ENCODE data around the gene PGBD5.

The PGBD5 gene

DNA sequence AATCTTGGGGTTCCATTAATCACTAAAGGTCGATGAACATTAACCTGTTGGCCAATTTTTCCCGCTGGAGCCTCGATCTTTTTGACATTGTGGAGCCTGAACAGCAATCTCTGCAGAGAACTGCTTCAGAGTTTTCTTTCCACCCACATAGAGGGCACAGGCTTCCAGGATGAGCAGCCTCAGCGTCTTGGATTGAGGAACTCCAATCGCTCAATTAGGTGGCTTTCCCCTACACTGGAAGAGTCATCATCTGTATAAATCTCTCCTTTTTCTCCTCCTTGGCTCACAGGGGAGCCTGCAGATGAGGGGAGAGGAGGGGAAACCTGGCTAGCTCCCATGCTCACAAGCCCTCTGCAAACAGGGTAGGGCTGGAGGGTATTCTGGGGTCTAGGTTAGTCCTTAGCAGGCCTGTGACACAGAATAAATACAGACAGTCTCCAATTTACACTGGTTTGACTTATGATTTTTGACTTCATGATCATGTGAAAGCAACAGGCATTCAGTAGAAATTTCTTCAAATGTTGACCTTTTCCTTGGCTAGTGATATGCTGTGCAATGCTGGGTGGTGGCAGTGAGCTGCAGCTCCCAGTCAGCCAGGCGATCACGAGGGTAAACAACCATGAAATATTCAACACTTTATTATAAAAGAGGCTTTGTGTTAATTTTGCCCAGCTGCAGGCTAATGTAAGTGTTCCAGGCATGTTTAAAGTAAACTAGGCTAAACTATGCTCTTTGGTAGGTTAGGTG, 80.8 kb downstream of the PGBD5 start:
- DNase-seq: no peak

DNA sequence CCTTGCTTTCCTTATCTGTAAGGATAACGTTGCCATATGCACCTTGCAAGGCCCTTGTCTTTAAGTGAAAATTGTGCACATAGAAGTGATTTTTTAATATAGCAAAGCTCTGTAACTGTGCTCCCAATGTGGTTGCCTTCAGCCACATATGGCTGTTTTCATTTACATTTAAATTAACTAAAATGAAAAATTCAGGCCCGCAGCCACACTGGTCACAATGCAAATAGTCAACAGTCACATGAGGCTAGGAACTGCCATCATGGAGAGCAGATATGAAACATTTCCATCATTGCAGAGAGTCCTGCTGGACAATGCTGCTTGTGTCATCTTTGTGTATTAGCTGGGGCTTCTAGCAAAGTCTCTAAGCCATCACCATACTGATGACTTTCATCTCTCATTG, 83.4 kb downstream of the PGBD5 start:
- DNase-seq: no peak

DNA sequence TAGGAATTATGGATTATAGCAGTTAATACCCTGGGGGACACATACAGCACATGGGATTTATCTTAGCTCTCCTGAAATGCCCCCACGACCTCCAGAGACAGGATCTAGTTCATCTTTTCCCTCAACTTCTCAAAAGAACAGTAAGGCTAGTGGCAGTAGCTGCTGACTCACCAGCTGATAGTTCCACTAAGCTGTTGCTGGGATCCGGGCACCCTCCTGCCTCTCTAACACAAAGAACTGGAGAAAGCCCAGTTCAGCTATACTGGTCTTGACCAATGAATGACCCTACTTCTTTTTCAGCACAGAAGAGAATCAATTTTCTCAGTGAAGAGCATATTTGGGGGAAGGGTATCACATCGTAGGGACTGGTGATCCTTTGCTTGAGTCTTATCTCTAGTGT, 84.1 kb downstream of the PGBD5 start:
- DNase-seq: no peak

DNA sequence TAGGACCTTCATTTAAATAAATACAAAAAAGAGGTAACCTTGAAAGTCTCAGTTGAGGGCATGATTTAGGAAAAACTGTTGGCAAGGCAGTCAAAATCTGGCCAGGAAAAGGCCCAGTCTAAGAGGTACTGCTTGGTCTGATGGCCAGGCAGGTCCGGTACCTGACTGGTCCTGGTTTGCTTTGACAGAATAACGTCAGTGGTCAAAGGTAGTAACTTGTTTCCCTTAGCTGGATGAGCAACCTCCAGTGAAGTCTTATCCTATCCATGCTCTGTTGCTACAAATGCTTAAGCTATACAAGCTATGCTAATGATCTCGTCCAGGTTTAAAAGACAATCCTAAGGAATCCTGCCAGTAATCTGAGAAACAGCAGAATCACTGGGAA, 85.0 kb downstream of the PGBD5 start:
- DNase-seq: no peak

DNA sequence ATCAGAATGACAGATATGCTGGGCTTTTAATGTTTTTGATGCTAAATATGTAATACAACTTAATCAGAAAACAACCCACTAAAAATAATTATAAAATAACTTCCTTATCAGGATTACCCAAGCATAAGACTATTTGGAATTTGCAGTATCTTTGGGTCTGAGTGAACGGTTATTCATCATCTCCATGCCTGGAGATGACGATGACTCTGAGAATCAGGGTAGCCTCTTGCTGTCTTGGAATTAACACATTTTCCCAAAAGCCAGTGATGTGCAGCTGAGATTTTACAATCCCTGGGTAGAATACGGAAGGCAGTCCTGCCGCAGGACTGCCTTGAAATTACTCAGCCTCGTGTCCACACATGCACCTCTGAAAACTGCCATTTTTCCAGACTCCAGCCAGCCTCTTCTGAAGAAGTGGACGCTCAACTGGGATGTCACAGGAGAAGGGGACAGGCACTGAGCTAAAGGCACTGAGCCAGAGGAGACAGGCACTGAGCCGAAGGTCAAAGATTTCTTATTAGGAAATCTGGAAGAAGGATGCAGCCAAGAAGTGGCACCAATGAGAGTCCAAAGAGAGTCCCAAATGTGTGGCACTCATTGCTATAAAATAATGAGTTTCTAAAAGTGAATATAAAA, 85.5 kb downstream of the PGBD5 start:
- no peak for DNase-seq

DNA sequence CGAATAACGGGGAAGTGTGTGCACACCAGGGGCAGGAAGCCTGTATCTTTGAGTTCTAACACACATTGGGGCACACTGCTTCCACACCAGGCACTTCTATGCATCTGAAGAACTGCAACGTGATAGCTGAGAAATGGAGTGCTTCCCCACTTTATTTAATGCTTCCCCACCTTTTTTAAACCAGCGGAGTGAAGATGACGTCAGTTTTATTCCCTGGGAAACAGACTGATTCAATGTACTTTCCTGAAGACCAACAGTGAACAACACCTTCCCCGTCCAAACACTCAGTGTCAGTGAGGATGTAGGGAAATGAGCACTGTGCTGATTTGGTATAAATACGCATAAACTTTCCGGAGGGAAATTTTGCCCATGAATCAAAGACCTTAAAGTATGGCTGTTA, 87.1 kb downstream of the PGBD5 start:
- no peak for DNase-seq

DNA sequence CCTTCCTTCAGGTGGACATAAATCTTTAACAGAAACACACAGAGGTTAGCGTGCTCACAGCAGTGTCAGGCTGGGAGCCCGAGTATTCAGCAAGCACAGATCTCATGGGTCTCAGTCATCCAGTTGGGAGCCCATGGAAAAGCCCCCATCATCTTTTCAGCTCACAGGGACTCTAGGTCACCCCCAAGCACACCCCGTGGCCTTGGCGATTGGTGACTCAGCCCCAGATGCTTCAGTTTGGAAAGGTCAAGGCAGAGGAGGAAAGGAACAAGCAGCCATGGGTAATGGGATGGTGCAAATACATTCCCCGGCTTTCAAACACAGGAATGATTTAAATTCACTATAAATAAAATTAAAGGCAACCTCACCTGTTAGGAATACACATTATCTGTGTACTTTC, 88.9 kb downstream of the PGBD5 start:
- DNase-seq: no peak

DNA sequence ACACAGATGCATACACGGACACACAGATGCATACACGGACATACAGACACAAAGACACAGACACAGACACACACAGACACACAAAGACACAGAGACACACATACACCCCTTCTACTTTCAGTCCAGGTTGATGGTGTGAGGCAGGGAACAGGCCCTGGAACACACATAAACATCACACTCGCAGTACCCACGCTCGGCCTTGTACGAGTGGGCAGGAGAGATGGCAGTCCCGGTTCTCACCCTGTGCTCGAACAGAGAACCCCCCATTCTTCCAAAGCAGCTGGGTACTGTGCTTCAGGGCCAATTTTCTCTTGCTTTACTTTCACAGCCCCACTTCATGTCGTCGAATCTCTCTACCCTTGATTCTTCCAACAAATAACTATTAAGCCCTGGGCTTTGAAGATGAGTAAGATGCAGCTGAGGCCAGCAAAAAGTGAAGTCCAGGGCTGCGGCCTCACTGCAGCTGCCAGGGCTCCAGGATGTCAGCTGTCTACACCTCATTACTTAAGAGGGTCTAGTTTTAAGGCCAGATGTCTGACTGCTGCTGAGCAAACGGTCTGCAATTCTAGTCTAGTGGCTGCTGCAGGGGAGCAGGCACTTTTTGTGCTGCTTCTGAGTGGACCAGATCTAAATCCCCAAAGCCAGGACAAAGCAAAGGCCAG, 90.1 kb downstream of the PGBD5 start:
- DNase-seq: peak; percentile 67

DNA sequence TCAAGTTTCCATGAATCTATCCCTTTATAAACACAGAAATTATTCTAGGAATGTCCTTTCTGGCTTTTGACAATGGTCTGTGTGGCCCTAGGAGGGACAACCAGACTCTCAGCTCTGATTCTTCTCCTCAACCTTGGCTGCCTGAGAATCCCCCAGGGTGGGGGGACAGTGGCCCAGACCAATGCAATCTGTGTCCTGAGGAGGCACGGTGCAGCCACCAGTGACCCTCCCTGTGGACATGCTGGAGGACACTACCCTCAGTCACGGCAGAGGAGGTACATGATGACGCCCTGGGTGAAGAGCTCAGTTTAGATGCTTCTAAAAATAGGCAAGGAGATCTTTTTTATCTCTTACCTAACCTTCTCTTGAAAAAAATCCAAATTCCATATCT, 91.7 kb downstream of the PGBD5 start:
- no peak for DNase-seq

DNA sequence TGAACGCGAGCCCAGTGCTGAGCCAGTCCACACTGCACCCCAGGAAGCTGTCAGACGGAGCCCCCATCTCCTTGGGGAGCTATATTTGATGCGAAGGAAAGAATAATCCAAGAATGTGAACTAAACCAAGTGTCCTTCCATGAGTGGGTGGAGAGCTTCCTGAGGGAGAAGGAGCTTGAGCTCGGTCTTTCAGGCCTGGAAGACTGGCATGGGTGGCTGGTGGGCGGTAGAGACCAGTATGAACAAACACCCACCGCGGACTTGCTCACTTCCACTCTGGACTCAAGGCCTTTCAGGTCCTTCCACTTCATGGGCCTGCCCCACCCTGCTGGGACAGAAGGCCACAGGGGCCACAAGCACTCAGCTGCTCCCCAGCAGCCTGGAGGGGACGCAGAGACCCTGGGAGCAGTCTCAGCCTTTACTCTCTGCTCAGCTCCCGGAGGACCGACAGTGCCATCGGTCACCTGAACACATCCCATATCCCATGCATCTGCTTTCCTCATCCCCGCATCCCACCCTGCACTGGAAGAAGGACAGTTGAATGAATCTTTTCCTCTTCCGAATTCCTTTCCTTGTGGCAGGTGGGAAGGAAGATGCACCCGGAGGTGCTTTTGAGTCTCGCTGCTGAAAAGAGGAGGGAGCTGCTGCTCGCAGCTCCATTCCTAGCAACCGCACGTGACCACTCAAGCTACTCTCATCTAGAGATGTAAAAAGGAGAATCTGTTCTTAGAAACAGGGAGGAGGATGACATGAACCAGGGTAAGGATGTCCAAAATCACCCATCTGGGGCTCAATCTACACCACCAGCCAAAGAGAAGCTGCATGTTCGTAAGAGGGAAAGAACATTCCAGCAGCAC, 92.3 kb downstream of the PGBD5 start:
- DNase-seq: no peak

DNA sequence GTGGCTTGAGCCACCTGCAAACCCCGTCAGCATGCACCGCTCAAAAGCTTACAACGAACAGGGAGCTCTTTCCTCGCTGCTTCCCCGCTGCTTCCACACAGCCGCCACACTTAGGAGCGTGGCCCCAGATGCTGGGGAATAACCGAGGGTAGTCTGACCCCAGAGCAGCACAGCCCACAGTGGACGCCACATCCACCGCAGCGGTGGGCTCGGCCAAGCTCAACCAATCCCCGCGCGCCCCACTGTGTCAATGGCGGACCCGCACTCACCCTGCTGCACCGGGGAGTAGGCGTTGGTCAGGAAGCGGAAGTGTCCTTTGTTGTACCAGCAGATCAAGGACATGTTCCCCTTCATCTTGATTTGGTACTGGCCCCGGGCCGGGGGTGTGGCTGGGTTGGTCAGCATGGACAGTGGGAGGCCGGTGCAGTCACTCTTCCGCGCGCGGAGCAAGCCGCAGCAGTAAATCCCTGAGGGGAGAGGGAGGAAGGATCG, 93.5 kb downstream of the PGBD5 start:
- DNase-seq: no peak

DNA sequence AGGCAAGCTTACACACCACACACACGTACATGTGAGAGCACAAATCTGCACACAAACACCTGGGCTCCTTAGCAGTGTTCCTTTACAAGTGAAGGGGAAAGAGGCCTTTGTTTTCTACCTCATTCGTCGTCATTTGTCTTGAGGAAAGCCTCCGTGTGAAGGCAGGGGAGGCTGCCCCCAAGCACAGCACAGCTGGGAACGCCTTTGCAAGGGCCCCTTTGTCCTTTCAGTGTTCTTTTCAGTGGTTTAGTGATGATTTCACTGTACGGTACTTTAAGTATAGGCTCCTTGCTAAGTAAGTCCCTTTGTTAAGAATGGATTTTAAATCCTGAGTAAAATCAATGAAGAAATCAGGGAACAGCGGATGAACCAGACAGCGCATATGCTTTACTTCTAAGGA, 94.1 kb downstream of the PGBD5 start:
- no peak for DNase-seq

DNA sequence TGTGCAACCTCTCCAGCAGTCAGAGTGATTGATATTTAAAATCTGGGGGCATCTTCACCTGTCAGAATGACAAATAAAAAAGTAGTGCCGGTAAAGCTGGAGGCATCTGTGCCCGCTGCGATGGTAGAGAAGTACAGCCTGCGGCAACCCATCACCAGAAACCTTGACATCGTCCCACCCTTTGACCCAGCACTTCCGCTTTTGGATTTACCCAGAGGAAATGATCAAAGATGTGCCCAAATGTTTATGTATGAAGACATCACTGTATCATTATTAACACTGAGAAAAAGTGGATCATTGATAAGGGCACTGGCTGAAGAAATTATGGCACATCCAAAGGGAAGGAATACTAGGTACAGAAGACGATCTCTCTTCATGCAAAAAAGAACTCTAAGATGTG, 96.0 kb downstream of the PGBD5 start:
- no peak for DNase-seq

DNA sequence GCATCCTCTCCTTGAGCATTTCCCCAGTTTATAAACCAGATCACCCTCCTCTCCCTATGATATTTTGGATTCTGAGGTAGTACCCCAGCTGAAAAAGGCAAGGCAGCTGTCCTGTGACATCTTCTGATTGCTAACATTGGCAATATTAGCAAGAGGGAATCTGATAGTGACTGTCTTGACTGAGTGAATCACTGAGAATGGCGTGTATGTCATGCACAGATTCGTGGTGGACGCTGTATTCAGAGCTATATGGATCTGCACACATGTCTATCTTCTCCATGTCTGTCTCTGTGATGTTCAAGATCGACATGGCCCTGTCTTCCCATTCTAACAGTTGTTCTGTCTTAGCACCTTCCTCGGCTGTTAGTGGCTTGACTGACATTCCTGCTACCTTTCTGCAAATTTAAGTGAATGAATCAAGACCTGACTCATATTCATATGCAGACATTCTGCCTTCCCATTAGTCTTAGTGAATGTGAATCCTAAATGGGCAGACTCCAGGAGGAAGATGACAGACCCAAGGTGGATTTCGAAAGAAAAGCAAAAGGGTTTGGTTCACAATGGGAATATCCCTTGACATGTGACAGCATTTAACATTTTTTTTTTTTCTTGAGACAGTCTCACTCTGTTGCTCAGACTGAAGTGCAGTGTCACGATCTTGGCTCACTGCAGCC, 97.7 kb downstream of the PGBD5 start:
- DNase-seq: no peak

DNA sequence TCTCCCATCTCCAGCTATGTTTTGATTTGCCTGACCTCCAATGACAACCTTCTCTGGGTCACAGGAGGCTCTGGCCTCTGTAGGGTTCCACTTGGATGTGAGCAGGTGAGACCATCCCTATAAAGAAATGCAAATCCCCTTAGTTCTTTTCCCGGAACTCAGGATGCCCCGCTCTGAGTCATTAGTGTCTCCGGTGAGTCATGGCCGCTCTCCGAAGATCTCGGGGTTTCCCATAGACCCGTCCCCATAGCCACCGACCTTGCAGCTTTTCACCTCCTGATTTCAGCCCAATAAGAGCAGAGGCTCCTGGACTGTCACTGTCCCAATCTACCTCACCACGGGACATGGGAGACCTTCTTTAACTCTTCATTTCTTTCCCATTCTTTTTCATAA, 98.2 kb downstream of the PGBD5 start:
- no peak for DNase-seq

DNA sequence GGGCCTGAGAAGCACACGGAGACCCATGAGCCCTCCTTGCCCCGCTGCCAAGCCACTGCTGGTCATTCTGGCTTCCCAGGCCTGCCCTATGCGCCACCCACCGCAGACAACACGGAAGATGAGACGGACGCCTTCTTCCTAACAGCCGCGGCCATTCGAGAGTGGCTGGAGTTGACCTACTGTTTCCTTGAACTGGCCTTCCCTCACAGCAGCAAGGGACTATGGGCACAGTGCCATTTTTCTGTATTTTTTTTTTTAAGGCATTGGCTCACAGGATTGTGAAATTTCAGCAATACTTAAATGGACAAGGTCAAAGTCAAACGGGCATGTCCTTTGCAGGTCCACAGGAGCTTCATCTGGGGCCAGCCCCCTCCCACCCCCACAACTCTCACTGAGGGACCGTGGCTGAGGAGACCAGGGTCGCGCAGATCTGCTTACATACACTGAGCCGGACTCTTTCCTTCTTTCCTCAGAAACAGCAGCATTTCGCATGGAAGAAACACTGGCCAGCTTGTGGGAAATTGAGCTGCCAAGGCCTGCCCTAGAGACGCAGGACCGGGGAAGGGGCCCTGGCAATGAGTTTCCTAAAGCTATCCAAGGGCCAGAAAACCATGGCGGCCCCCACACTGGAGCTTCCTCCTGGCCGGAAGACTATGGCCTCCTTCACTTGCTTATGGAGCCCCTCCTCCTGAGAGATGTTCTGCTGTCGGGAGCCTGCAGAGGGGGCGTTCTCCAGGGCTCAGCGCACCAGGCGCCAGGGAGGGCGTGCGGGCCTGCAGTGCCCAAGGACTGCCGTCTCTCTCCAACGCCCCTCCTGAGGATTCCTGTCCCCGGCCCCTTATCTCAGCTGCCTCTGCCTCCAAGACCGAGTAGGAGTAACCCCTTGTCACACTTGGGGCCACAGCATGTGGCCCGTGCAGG, 98.9 kb downstream of the PGBD5 start:
- no peak for DNase-seq

DNA sequence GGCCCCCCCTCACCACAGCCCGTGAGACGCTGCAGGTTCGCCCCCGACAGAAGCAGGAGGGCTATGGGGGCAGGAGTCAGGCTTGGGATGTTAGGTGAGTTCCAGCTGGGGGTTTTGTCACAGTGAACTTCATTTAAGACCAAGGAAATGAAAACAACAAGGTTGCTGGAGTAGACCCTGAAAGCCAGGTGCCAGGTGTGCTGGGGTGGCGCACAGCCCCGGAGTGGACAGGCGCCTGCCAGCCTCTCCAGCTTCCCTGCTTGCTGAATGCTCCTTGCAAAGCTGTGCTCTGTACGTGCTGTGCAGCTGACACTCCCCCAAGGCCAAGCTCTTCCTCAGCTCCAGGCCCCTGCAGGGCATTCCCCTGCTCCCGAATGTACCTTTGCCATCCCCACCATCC, 102.4 kb downstream of the PGBD5 start:
- no peak for DNase-seq

DNA sequence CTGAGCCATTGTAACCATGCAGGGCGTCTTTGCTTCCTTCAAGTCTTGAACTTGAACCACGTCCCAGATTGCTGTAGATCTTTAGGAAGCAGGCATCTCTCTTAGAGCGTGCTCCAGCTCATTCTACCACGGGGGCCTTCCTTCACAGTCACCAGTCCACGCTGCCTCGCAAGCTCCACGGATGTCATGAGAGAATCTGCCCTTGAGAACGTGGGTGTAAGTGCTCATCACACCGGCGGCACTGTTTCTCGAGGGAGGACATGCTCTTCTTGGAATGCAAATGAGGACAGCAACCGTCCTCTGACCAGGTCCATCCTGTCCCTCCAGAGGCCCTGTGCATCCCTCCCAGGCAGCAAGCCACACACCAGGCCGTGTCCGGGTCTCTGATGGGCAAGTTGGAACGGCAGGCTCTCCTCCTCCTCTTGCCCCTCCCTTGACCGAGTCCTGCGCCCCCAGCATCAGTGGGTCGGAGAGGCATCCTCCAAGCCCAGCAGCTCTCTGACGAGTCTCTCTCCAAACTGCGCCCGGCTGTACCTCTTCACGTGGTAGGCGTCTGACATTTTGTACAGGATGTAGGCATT, 103.1 kb downstream of the PGBD5 start:
- no peak for DNase-seq

DNA sequence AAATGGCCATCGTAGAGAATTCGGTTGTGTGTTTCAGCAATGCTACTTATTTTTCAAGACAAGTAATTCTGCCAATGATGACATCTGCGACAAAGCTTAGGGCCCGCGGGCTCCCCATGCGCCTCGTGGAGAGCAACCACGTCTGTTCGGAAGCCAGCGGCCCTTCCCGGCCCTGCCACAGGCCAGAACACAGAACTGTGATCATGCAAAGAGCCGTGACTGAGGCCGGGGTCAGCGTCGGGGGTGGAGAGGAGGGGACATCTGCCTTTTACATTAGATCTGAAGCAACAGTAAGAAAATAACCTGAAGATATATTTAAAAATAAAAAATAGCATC, 103.7 kb downstream of the PGBD5 start:
- no peak for DNase-seq

DNA sequence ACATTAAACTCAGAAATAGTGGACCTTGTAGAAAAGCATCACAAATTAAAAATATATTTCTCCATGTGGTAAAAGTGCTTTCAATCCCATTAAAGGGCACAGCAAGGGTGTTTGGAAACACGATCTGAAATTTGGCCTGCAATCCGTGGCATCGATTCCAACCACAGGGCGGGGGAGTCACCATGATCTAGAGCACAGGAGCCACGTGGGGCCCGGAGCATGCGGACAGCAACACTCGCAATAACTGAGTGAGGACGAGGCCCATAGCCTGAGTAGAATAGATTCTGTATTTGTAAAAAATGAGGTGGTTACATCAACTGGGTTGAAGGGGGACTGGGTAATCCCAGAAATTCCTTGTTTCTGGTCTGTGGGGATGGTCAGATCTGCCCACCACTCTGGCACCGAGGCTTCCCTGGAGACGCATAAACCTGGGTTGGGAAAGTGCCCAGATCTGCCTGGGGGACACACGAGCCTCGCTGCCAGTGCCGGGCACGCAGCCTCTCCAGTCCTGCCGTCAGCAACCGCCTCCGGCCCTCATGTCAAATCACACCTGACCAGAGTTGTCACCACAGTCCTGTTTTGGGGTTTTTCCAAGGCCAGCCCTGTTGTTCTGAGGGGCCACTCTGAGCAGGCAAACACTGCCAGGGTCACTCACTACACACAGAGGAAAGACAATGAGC, 104.3 kb downstream of the PGBD5 start:
- DNase-seq: peak; percentile 39

DNA sequence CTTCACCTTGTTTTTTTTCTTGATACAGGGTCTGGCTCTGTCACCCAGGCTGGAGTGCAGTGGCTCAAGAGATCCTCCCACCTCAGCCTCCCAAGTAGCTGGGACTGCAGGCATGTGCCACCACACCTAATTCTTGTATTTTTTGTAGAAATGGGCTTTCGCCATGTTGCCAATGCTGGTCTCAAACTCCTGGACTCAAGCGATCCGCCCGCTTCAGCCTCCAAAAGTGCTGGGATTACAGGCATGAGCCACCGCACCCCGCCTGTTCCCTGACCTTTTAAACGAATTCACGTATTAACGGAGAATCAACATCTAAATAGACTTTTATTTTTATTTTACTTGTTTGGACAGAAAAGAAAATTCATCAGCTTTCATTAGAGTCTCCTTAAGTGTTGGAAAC, 104.8 kb downstream of the PGBD5 start:
- DNase-seq: no peak
